Gastroesophageal sphincter (tissue), 3 donors: ENCODE data around the gene TBC1D10A.

Experiments
- POLR2A ChIP-seq, 2 donors: fragments of 450-650 bp; IDR thresholded peaks; one replicate each; pipeline ENCODE4 v1.6.1; 2017; ENCODE audit warnings: antibody characterized with exemption in 2 of 2, mild to moderate bottlenecking in 2 of 2, moderate library complexity in 1 of 2
- POLR2AphosphoS5 ChIP-seq: sonication (generic); formaldehyde crosslinking; IDR thresholded peaks from one replicate; pipeline ENCODE4 v1.6.1; 2017; ENCODE audit warnings: antibody characterized with exemption
- TF ChIP-seq, protein P1 (sequence below), 4 experiments: fragments of 200-600 bp in 2 of 4; fragments of 450-650 bp in 2 of 4; sonication (generic) in 1 of 4; IDR thresholded peaks; one replicate each; pipeline ENCODE4 v1.5.1; 2017 to 2019; ENCODE audit warnings: antibody characterized with exemption in 4 of 4, mild to moderate bottlenecking in 2 of 4, moderate library complexity in 2 of 4

DNA sequence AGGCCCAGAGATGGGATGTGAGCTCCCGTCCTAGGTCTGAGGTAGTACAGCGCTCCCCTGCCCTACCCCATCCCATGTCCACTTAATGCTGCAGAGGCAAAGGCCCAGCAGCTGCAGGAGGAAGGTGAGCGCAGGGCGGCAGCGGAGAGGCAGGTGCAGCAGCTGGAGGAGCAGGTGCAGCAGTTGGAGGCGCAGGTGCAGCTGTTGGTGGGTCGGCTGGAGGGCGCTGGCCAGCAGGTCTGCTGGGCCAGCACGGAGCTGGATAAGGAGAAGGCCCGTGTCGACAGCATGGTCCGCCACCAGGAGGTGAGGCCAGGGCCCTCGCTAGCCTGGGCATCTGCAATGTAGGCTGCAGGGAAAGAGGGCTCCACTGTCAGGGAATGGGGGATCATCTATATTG lies 45.2 kb upstream of the TBC1D10A start:
- TF ChIP-seq, protein P1, sequence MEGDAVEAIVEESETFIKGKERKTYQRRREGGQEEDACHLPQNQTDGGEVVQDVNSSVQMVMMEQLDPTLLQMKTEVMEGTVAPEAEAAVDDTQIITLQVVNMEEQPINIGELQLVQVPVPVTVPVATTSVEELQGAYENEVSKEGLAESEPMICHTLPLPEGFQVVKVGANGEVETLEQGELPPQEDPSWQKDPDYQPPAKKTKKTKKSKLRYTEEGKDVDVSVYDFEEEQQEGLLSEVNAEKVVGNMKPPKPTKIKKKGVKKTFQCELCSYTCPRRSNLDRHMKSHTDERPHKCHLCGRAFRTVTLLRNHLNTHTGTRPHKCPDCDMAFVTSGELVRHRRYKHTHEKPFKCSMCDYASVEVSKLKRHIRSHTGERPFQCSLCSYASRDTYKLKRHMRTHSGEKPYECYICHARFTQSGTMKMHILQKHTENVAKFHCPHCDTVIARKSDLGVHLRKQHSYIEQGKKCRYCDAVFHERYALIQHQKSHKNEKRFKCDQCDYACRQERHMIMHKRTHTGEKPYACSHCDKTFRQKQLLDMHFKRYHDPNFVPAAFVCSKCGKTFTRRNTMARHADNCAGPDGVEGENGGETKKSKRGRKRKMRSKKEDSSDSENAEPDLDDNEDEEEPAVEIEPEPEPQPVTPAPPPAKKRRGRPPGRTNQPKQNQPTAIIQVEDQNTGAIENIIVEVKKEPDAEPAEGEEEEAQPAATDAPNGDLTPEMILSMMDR (IDR thresholded peaks at IDR 0.05) = no peak
- TF ChIP-seq POLR2A (IDR thresholded peaks at IDR 0.05) = no peak
- TF ChIP-seq POLR2AphosphoS5 = no peak
